ENCODE results near the gene PHLDA1.

GRCh38 chr12:76047060-76047459 is 15.5 kb upstream of the PHLDA1 start:
- TF ChIP-seq GATA2 (IDR thresholded peaks at IDR 0.05; ENCODE audit: low read depth, low read length) = no peak
- no peak for TF ChIP-seq GATA3 (IDR thresholded peaks at IDR 0.05; ENCODE audit: low read depth, low read length)
